Progenitor cell of endocrine pancreas (in vitro differentiated cells): ENCODE data around the gene BMPR2. TPM values are rescaled to one million over a fixed set of nuclear protein-coding genes. Genes with fewer than 3 reads are reported as not detected.

ENCODE experiments used
- DNase-seq: peaks from one replicate; pipeline ENCODE4 v3.0.0; 2021; ENCODE audit warnings: low spot score; ENCODE audit not compliant: unreplicated experiment
- H3K27ac Mint-ChIP-seq: 2 replicates; pipeline ENCODE4 v1.8.0; 2021; ENCODE audit warnings: mild to moderate bottlenecking, moderate library complexity, mixed read lengths
- H3K27me3 Mint-ChIP-seq: 2 replicates; pipeline ENCODE4 v1.8.0; 2021; ENCODE audit warnings: mixed read lengths
- H3K36me3 Mint-ChIP-seq: 2 replicates; pipeline ENCODE4 v1.8.0; 2022; ENCODE audit warnings: mixed read lengths; ENCODE audit not compliant: insufficient read depth
- H3K4me1 Mint-ChIP-seq: 2 replicates; pipeline ENCODE4 v1.8.0; 2021; ENCODE audit warnings: low read depth, mixed read lengths
- H3K4me3 Mint-ChIP-seq: 2 replicates; pipeline ENCODE4 v1.8.0; 2021; ENCODE audit warnings: low read depth, mild to moderate bottlenecking, moderate library complexity, mixed read lengths
- H3K9me3 Mint-ChIP-seq: 2 replicates; pipeline ENCODE4 v1.8.0; 2021; ENCODE audit warnings: low read depth, mixed read lengths
- CTCF ChIP-seq: fragments of 200-600 bp; sonication (generic); IDR thresholded peaks from one replicate; pipeline ENCODE4 v1.5.0; 2021; ENCODE audit warnings: antibody characterized with exemption, mild to moderate bottlenecking; ENCODE audit not compliant: unreplicated experiment
- long read RNA-seq: library from polyadenylated mRNA; unstranded; transcript quantifications from one replicate; pipeline ENCODE4 v2.0.0, GENCODE V29; 2020
- total RNA-seq: library from RNA; stranded (reverse); gene quantifications from 2 replicates; pipeline ENCODE4 v1.2.1, GENCODE V29; 2021

BMPR2 gene
- 36.7 and 39.3 TPM in 2 replicates for total RNA-seq
- long read RNA-seq, full-length matches to known transcripts, result 3 of 15 reads
- long read RNA-seq, partial matches to known transcripts, result 3 of 15 reads
- long read RNA-seq, other reads (novel, unspliced or antisense), result 9 of 15 reads

- peak; percentile 87 for DNase-seq
- H3K9me3 Mint-ChIP-seq, result no peaks in the 10 kb centered on the region
- TF ChIP-seq CTCF, result no peak
These were observed at the start of gene BMPR2 for GRCh38 chr2:202375609-202376408. Gene BMPR2 (plus strand): TSS chr2:202376327. CDS start chr2:202377475, 1,148 bp downstream.

GRCh38 chr2:202327858-202328257, 48.3 kb upstream of the BMPR2 start:
- no peak for DNase-seq
- Mint-ChIP-seq H3K27ac (no peak overlapping the region), H3K4me1 (no peaks in the 10 kb centered on the region), H3K9me3 (no peaks in the 10 kb centered on the region), H3K36me3 (no peaks in the 10 kb centered on the region), H3K27me3 (no peaks in the 10 kb centered on the region), H3K4me3 (no peak overlapping the region)
- no peak for TF ChIP-seq CTCF

More at GRCh38 chr2:202375609-202376408, at the start of gene BMPR2:
- peaks cover 16% of the 10 kb centered on the region for H3K4me1 Mint-ChIP-seq
- H3K27me3 Mint-ChIP-seq, result no peaks in the 10 kb centered on the region
- peak within 1 kb of the TSS; percentile 100 for H3K4me3 Mint-ChIP-seq
- no peaks in the 10 kb centered on the region for H3K36me3 Mint-ChIP-seq
- H3K27ac Mint-ChIP-seq, result peak within 1 kb of the TSS; percentile 99

GRCh38 chr2:202335791-202336467, 40.2 kb upstream of the BMPR2 start:
- DNase-seq, result no peak

GRCh38 chr2:202337151-202337550, 39.0 kb upstream of the BMPR2 start:
- Mint-ChIP-seq H3K27ac (no peak overlapping the region), H3K9me3 (no peaks in the 10 kb centered on the region), H3K36me3 (no peaks in the 10 kb centered on the region)

More at GRCh38 chr2:202335791-202336467, 40.2 kb upstream of the BMPR2 start:
- Mint-ChIP-seq H3K9me3 (no peaks in the 10 kb centered on the region), H3K4me1 (no peaks in the 10 kb centered on the region), H3K27ac (no peak overlapping the region), H3K4me3 (no peak overlapping the region), H3K36me3 (no peaks in the 10 kb centered on the region), H3K27me3 (no peaks in the 10 kb centered on the region)
- no peak for TF ChIP-seq CTCF

More at GRCh38 chr2:202337151-202337550, 39.0 kb upstream of the BMPR2 start:
- DNase-seq, result no peak
- TF ChIP-seq CTCF, result no peak
- Mint-ChIP-seq H3K27me3 (no peaks in the 10 kb centered on the region), H3K4me1 (no peaks in the 10 kb centered on the region), H3K4me3 (no peak overlapping the region)
